CD14-positive monocyte (primary cell): ENCODE measurements around the gene DUS4L. TPM values are rescaled to one million over a fixed set of nuclear protein-coding genes. Genes with fewer than 3 reads are reported as not detected.

Experiments
- DNase-seq, 3 donors: peaks; one replicate each; pipeline ENCODE4 v3.0.0-alpha.2; 2011 to 2022
- H2AFZ ChIP-seq: 2 replicates; pipeline ENCODE4 v1.6.0; 2012; ENCODE audit warnings: mild to moderate bottlenecking, low read depth, low read length, inconsistent platforms; ENCODE audit not compliant: insufficient read depth, poor library complexity, severe bottlenecking
- H3K27ac ChIP-seq, 2 donors: 1 replicate in 1 of 2; 2 replicates in 1 of 2; pipeline ENCODE4 v1.5.1; 2012 to 2013; ENCODE audit warnings: low read length in 2 of 2, control low read depth in 1 of 2, inconsistent platforms in 1 of 2, low read depth in 1 of 2, mild to moderate bottlenecking in 1 of 2
- H3K27me3 ChIP-seq, 2 donors: one replicate each; pipeline versions ENCODE4 v1.6.0 to v1.6.1; 2011 to 2013; ENCODE audit warnings: low read length in 2 of 2; ENCODE audit not compliant: control insufficient read depth in 2 of 2, insufficient read depth in 2 of 2
- H3K36me3 ChIP-seq, 2 donors: replicated peaks in 1 of 2; 1 replicate in 1 of 2; 2 replicates in 1 of 2; pipeline versions ENCODE4 v1.5.1 to v1.6.1; 2012 to 2013; ENCODE audit warnings: low read length in 2 of 2, control low read depth in 1 of 2, inconsistent platforms in 1 of 2, mild to moderate bottlenecking in 1 of 2; ENCODE audit not compliant: insufficient read depth in 2 of 2, control insufficient read depth in 1 of 2
- H3K4me1 ChIP-seq, 2 donors: 1 replicate in 1 of 2; 2 replicates in 1 of 2; pipeline versions ENCODE4 v1.5.1 to v1.6.1; 2012 to 2013; ENCODE audit warnings: low read length in 2 of 2, control low read depth in 1 of 2, inconsistent platforms in 1 of 2, mild to moderate bottlenecking in 1 of 2, moderate library complexity in 1 of 2; ENCODE audit not compliant: insufficient read depth in 2 of 2, control insufficient read depth in 1 of 2
- H3K4me2 ChIP-seq: replicated peaks from 2 replicates; pipeline ENCODE3; 2012; ENCODE audit warnings: low read length, moderate library complexity, mild to moderate bottlenecking; ENCODE audit not compliant: poor library complexity, severe bottlenecking; ENCODE audit errors: extremely low read depth
- H3K4me3 ChIP-seq, 3 experiments: fragments of 200-600 bp in 1 of 3; sonication (generic) in 1 of 3; replicated peaks in 1 of 3; 1 replicate in 2 of 3; 2 replicates in 1 of 3; pipeline ENCODE4 v1.5.1; 2011 to 2013; ENCODE audit warnings: low read length in 3 of 3, mild to moderate bottlenecking in 3 of 3, control low read depth in 2 of 3, low read depth in 2 of 3, inconsistent platforms in 1 of 3, moderate library complexity in 1 of 3
- H3K79me2 ChIP-seq: 2 replicates; pipeline ENCODE4 v1.6.0; 2012; ENCODE audit warnings: mild to moderate bottlenecking, control low read depth, inconsistent platforms, low read length, moderate library complexity; ENCODE audit not compliant: insufficient read depth
- H3K9ac ChIP-seq: 2 replicates; pipeline ENCODE4 v1.6.0; 2017; ENCODE audit warnings: low read length, mild to moderate bottlenecking; ENCODE audit not compliant: insufficient read depth, poor library complexity, severe bottlenecking
- H3K9me3 ChIP-seq, 2 donors: replicated peaks in 1 of 2; 1 replicate in 1 of 2; 2 replicates in 1 of 2; pipeline versions ENCODE4 v1.5.1 to v1.6.1; 2012 to 2013; ENCODE audit warnings: low read length in 2 of 2, control low read depth in 1 of 2; ENCODE audit not compliant: control insufficient read depth in 1 of 2, insufficient read depth in 1 of 2
- H4K20me1 ChIP-seq: 2 replicates; pipeline ENCODE4 v1.6.0; 2012; ENCODE audit warnings: mild to moderate bottlenecking, low read length, control low read depth, moderate library complexity; ENCODE audit not compliant: insufficient read depth
- H3K27ac Mint-ChIP-seq, 7 donors: one replicate each; pipeline ENCODE4 v1.8.0; 2020; ENCODE audit warnings: mild to moderate bottlenecking in 7 of 7, mixed read lengths in 7 of 7, moderate library complexity in 6 of 7, inconsistent platforms in 2 of 7
- H3K27me3 Mint-ChIP-seq, 3 donors: one replicate each; pipeline ENCODE4 v1.8.0; 2021 to 2022; ENCODE audit warnings: low read depth in 3 of 3, mild to moderate bottlenecking in 3 of 3, mixed read lengths in 3 of 3, moderate library complexity in 3 of 3, inconsistent platforms in 1 of 3
- H3K36me3 Mint-ChIP-seq, 2 donors: one replicate each; pipeline ENCODE4 v1.8.0; 2020; ENCODE audit warnings: mixed read lengths in 2 of 2, inconsistent platforms in 1 of 2, mild to moderate bottlenecking in 1 of 2
- H3K4me1 Mint-ChIP-seq: one replicate; pipeline ENCODE4 v1.8.0; 2020; ENCODE audit warnings: mild to moderate bottlenecking, mixed read lengths
- H3K4me3 Mint-ChIP-seq, 2 donors: one replicate each; pipeline ENCODE4 v1.8.0; 2020; ENCODE audit warnings: mild to moderate bottlenecking in 2 of 2, mixed read lengths in 2 of 2, moderate library complexity in 1 of 2
- H3K9me3 Mint-ChIP-seq, 7 donors: one replicate each; pipeline ENCODE4 v1.8.0; 2020 to 2022; ENCODE audit warnings: mixed read lengths in 7 of 7, mild to moderate bottlenecking in 6 of 7, moderate library complexity in 6 of 7, inconsistent platforms in 2 of 7
- CTCF ChIP-seq: fragments of 200-600 bp; IDR thresholded peaks from one replicate; pipeline ENCODE4 v1.8.0; 2022; ENCODE audit warnings: antibody characterized with exemption, mild to moderate bottlenecking
- WGBS: methylation state at CpG from one replicate; pipeline ENCODE4 v1.1.5; 2013; ENCODE audit warnings: missing lambda C conversion rate; ENCODE audit not compliant: insufficient coverage; 5-methylcytosine and 5-hydroxymethylcytosine counted together
- intact Hi-C, 2 donors: fragments of 100-400 bp; cut with micrococcal nuclease; formaldehyde crosslinking; loops; one replicate each; pipeline versions ENCODE4 v1.15.0 to v1.15.1; 2023
- polyA plus RNA-seq, 3 donors: library from polyadenylated mRNA; depleted of rRNA in 1 of 3; unstranded in 2 of 3; stranded (reverse) in 1 of 3; fragments of 300-500 nt in 2 of 3; fragments of >200 nt in 1 of 3; fragmentation: Illumina TruSeq in 2 of 3; gene quantifications; 1 replicate in 2 of 3; 2 replicates in 1 of 3; pipeline ENCODE4 v1.2.3, GENCODE V29; 2012 to 2021

The DUS4L gene
- polyA plus RNA-seq, 3 donors, result 1.6 to 2.3 (median 1.7) TPM

DNA sequence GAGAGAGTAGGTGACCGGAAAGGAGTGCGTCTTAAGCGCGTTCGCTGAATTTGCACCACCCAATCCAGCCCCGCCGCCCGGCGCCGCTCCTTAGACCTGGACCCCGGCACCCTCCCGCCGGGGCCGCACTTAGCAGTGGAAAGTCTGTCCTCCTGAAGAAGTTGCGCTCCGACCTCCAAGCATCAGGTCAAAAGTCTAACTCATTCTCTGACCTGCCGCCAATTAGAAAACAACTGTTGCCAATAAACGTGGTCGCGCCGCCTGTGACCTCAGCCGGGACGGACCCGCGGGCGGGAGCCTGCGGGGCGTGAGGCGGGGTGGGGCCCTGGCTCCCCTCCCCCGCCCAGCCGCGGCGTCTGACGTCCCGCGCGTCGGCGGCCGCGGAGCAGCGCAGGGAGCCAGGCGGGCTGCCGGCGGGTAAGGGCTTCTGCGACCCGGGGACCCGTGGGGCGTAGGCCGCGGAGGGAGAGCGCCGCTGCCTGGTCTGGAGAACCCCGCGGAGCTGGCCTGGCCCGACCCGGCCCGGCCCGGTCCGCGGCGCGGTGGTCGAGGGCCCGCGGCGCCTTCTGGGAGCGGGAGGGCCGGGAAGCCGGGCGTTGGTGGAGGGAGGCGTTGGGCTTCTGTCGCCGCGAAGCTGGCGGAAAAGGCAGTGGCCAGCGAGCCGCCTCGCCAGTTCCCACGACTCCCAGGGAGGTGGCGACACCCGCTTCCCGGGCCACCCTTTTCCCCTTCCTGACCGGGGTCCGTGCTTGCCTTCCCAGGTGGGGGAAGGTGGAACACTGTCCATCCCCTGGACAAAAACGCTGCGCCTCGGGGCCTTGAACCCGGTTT is 16.3 kb downstream of the DUS4L start, which contains the start of gene BCAP29:
Gene BCAP29, plus strand, starts transcription at position 362 of the 831 bp plus-strand sequence. CDS start 527 bp downstream, outside the sequence.
- Histone ChIP-seq H3K4me1 (peaks cover 9 to 15% of the 10 kb centered on the region in 2 donors), H3K4me3 (peak within 1 kb of the TSS; percentile 83 to 86 (median 83)), H3K9ac (peak within 1 kb of the TSS; percentile 78), H3K36me3 (peaks cover 7 to 25% of the 10 kb centered on the region in 2 donors), H3K4me2 (peak within 1 kb of the TSS; percentile 78), H4K20me1 (no peaks in the 10 kb centered on the region), H3K27me3 (no peaks in the 10 kb centered on the region), H3K79me2 (peaks cover 5% of the 10 kb centered on the region), H3K9me3 (no peaks in the 10 kb centered on the region), H3K27ac (peak within 1 kb of the TSS; percentile 76 to 80), H2AFZ (peak within 1 kb of the TSS; percentile 99)
- TF ChIP-seq CTCF, result no peak
- intact Hi-C loops, result no loop called here
- Mint-ChIP-seq H3K4me1 (peaks cover 19% of the 10 kb centered on the region), H3K36me3 (peaks cover 12 to 21% of the 10 kb centered on the region in 2 donors), H3K27ac (peak within 1 kb of the TSS; percentile 78 to 92 (median 86)), H3K9me3 (no peaks in the 10 kb centered on the region), H3K27me3 (peaks cover 0 to 2% (median 0%) of the 10 kb centered on the region in 3 donors), H3K4me3 (peak within 1 kb of the TSS; percentile 93 to 95)
- DNase-seq, result peak; percentile 50 to 55 (median 55)
- under 1% methylated on average over 73 of the region's 89 CpGs for WGBS

- Mint-ChIP-seq H3K4me3 (peak overlapping the region; percentile 84 to 91), H3K27me3 (peaks cover 0 to 2% (median 0%) of the 10 kb centered on the region in 3 donors), H3K27ac (peak overlapping the region in 6 of 7 donors; percentile 67 to 91 (median 84)), H3K4me1 (peaks cover 19% of the 10 kb centered on the region), H3K36me3 (peaks cover 15 to 25% of the 10 kb centered on the region in 2 donors), H3K9me3 (peaks cover 0 to 2% (median 0%) of the 10 kb centered on the region in 7 donors)
- no peaks in the 10 kb centered on the region for H3K9me3 ChIP-seq
- WGBS, result no CpG with 5 or more reads among the region's 10 CpGs
- H3K4me1 ChIP-seq, result peaks cover 9 to 15% of the 10 kb centered on the region in 2 donors
- H3K27me3 ChIP-seq, result no peaks in the 10 kb centered on the region
- peaks cover 5 to 26% of the 10 kb centered on the region in 2 donors for H3K36me3 ChIP-seq
- peaks cover 5% of the 10 kb centered on the region for H3K79me2 ChIP-seq
- no peak for DNase-seq
- peak overlapping the region; percentile 78 for H3K4me2 ChIP-seq
- peak overlapping the region; percentile 76 to 80 for H3K27ac ChIP-seq
- H3K4me3 ChIP-seq, result peak overlapping the region; percentile 83 to 86 (median 83)
- H4K20me1 ChIP-seq, result no peaks in the 10 kb centered on the region
- peak overlapping the region; percentile 78 for H3K9ac ChIP-seq
- TF ChIP-seq CTCF, result no peak
- intact Hi-C loops, result no loop called here
- H2AFZ ChIP-seq, result peak overlapping the region; percentile 99
Observed at GRCh38 chr7:107580716-107581383, 17.1 kb downstream of the DUS4L start.
